Measurements from ENCODE around the gene SPNS3.

The SPNS3 gene

DNA sequence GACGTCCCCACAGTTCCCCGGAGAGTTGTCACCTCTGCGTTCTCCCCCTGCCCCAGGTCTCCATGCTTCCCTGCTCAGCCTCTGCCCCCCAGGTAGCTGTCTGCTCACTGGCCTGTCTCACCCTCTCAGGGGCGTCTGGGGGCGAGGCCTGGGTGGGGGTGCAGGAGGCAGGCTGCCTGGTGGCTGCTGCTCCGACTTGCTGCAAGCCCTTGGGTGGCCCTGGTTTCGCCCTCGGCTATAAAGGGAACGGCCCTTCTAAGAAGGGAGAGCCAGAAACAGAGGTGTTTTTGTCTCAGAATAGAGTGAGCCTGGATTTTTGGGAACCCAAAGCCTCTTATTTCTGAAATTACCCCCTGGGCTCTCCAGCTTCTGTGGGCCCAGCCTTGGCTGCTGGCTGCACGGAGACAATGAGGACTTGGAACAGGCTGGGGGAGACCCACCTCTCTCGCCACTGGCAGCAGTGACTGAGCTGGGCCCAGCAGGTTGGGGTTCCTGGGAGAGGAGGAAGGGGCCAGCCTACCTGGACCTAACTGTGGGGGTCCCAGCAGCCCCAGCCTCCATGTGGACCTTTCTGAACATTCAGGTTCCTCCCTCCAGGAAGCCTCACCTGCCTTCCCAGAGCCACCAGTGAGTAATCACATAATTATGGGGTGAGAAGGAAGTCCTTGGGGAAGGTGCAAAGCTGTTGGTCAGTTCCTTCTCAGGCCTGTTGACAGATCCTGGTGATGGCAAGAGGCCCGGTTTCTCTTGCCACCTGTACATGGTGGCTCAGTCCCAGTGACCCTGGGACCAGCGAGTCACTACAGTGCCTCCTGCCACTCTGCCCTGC, 49.5 kb downstream of the SPNS3 start:
- ChIA-PET CTCF (interaction anchor here (1.2 to 1.6 kb wide), 3 partner anchors 9 to 15 kb away, joined by 3 to 4 read pairs (median 3); no protein-coding TSS in a partner anchor), POLR2A (no interaction called here)
- DNase-seq (ENCODE audit: extremely low spot score): no peak
- TF ChIP-seq CTCF (IDR thresholded peaks at IDR 0.05; ENCODE audit: control extremely low read depth, extremely low read depth, low read depth, missing control alignments): no peak

DNA sequence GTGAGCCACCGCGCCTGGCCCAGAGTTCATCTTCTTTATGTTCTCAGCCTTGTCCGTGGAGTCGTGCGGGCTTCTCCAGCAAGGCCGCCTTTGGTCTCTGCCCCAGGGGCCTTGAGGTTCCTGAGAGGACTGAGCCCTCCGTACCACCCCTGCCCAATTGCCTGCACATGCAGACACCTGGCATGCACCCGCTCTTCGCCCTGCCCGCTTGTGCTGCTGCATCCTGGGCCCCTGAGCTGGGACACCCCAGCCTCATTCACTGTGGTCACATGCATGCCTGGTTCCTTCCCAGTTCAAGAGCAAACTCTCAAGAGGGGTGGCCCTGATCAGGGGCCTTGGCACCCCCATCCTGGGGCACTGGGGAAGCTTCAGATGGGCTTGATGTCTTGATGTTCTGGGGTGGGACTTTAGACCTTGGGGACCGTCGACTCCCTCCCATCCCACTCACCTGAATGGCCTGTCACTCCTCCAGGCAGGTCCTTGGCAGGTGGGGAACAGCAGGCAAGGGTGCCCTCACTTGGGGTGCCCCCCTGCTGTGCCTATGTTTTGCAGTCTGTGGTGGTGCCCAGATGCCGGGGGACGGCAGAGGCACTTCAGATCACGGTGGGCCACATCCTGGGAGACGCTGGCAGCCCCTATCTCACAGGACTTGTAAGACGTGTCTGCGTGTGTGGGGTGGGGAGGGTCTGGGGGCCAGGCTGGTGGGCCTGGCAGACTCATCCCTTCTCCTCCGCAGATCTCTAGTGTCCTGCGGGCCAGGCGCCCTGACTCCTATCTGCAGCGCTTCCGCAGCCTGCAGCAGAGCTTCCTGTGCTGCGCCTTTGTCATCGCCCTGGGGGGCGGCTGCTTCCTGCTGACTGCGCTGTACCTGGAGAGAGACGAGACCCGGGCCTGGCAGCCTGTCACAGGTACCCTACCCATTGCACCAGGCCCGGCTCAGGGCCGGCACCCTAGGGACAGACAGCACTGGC, 52.2 kb downstream of the SPNS3 start:
- no peak for DNase-seq (ENCODE audit: extremely low spot score)
- CTCF ChIA-PET: no interaction called here
- no peak for TF ChIP-seq CTCF (IDR thresholded peaks at IDR 0.05; ENCODE audit: control extremely low read depth, extremely low read depth, low read depth, missing control alignments)
- POLR2A ChIA-PET: no interaction called here

DNA sequence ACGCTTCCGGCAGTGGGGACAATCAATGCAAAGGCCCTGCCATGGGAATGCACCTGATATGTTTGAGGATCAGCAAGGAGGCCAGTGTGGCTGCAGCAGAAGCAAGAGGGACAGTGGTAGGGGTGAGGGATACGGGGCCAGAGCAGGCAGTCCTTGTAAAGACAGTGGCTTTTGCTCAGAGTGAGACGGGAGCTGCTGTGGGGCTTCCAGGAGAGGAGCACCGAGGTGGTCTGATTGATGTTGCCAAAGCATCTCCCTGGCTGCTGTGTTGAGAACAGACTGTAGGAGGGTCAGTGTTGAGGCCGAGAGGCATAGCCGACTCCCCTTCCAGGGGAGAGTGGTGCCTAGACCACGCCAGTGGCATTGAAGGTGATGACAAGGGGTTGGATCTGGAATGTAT, 53.6 kb downstream of the SPNS3 start:
- ChIA-PET CTCF (no interaction called here), POLR2A (no interaction called here)
- no peak for DNase-seq (ENCODE audit: extremely low spot score)
- TF ChIP-seq CTCF (IDR thresholded peaks at IDR 0.05; ENCODE audit: control extremely low read depth, extremely low read depth, low read depth, missing control alignments): no peak

DNA sequence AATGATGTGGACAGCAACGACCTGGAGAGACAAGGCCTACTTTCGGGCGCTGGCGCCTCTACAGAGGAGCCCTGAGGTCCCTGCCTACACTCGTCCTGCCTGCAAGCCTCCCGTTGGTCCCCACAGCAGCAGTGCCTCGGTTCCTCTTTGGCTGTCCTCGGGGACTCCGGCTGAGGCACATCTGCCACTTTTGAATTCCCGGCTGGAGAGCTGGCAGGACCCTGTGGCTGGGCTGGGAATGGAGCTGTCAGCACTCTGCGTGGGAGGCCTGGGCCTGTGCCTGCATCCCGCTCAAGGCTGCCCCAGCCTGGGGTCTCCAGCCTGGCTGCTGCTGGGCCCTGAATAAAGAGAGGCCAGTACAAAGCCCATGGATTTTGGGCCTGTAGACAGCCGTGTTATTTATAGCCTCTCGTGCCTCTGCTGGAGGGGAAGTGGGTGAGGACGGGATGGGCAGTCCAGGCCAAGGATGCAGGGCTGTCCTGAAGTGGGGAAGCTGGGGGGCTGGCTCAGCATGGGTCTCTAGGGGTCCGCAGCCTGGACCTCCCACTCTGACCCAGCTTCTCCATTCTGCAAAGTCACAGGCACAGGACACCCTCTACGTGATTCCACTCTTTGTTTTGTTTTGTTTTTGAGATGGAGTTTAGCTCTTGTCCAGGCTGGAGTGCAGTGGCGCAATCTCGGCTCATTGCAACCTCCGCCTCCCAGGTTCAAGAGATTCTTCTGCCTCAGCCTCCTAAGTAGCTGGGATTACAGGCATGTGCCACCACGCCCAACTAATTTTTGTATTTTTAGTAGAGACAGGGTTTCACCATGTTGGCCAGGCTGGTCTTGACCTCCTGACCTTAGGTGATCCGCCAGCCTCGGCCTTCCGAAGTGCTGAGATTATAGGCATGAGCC, 54.3 kb downstream of the SPNS3 start:
- no peak for DNase-seq (ENCODE audit: extremely low spot score)
- CTCF ChIA-PET: no interaction called here
- TF ChIP-seq CTCF (IDR thresholded peaks at IDR 0.05; ENCODE audit: control extremely low read depth, extremely low read depth, low read depth, missing control alignments): no peak
- POLR2A ChIA-PET: no interaction called here

- POLR2A ChIA-PET: no interaction called here
- TF ChIP-seq CTCF (IDR thresholded peaks at IDR 0.05; ENCODE audit: control extremely low read depth, extremely low read depth, low read depth, missing control alignments): no peak
- no peak for DNase-seq (ENCODE audit: extremely low spot score)
- CTCF ChIA-PET: no interaction called here
These were observed 55.4 kb downstream of the SPNS3 start for GRCh38 chr17:4488989-4489595.
